OCI-LY7 (cell line): ENCODE data around the gene ABCA4.

ENCODE experiments used
- CTCF ChIP-seq: fragments of 200-600 bp; sonication (generic); conservative IDR thresholded peaks from 2 replicates; pipeline ENCODE4 v1.5.1; 2014; ENCODE audit warnings: mild to moderate bottlenecking, antibody characterized with exemption, low read length, moderate library complexity, mixed read lengths
- EZH2phosphoT487 ChIP-seq: fragments of 200-600 bp; sonication (generic); IDR thresholded peaks from 2 replicates; pipeline ENCODE4 v1.6.1; 2018; ENCODE audit warnings: low read depth, borderline replicate concordance, mild to moderate bottlenecking, mixed run types, antibody characterized with exemption, low read length, moderate library complexity, mixed read lengths

DNA sequence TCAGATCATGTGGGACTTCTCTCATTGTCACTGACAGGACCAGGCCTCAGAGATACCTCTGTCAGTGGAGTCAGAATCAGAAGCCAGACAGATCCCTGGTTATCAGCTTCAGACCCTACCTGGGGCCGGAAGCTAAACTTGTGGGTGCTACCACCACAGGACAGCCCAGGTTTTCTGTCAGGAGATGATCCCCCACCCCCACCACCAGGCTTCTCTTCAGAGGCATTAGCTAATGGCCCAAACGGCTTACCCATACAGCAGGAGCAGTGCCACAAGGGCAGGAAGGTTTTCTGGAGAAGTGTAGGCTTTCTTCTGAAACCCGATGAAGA, 105.5 kb downstream of the ABCA4 start:
- no peak for TF ChIP-seq CTCF
- TF ChIP-seq EZH2phosphoT487, result no peak
